Fibroblast of skin of left biceps (primary cell): Measurements from ENCODE around the gene CD6.
A peak's percentile ranks its signal among the peaks of the same experiment; 100 is the strongest.

Experiments used
- DNase-seq, 2 experiments: peaks; one replicate each; pipeline ENCODE4 v3.0.0-alpha.2; 2013; ENCODE audit warnings: low read depth in 2 of 2

The CD6 gene

GRCh38 chr11:61008971-61009370 is 37.5 kb downstream of the CD6 start:
- no peak for DNase-seq

GRCh38 chr11:61009392-61010275 is 38.2 kb downstream of the CD6 start:
- no peak for DNase-seq

GRCh38 chr11:61010466-61011228 is 39.2 kb downstream of the CD6 start:
- no peak for DNase-seq

GRCh38 chr11:61011229-61011870 is 39.9 kb downstream of the CD6 start:
- no peak for DNase-seq

GRCh38 chr11:61011950-61012736 is 40.7 kb downstream of the CD6 start:
- peak; percentile 6 to 10 for DNase-seq

- DNase-seq, result no peak
Observed at GRCh38 chr11:61012737-61013215, 41.3 kb downstream of the CD6 start.

GRCh38 chr11:61018059-61018458 is 46.6 kb downstream of the CD6 start:
- DNase-seq, result no peak

- DNase-seq, result no peak
Observed at GRCh38 chr11:61019037-61019831, 47.8 kb downstream of the CD6 start.

- DNase-seq, result no peak
Observed at GRCh38 chr11:61019832-61020405, 48.4 kb downstream of the CD6 start.

GRCh38 chr11:61020551-61021235 is 49.2 kb downstream of the CD6 start:
- no peak for DNase-seq

- DNase-seq, result no peak
Observed at GRCh38 chr11:61021661-61022212, 50.3 kb downstream of the CD6 start.

- no peak for DNase-seq
Observed at GRCh38 chr11:61022311-61023085, 51.0 kb downstream of the CD6 start.

GRCh38 chr11:61023086-61023965 is 51.8 kb downstream of the CD6 start:
- no peak for DNase-seq

- no peak for DNase-seq
Observed at GRCh38 chr11:61023966-61024295, 52.5 kb downstream of the CD6 start.

- DNase-seq, result no peak
Observed at GRCh38 chr11:61024938-61025820, 53.7 kb downstream of the CD6 start.

- no peak for DNase-seq
Observed at GRCh38 chr11:61025821-61026120, 54.3 kb downstream of the CD6 start.
